H7 (cell line): Measurements from ENCODE around the gene NDUFS2. TPM values are rescaled to one million over a fixed set of nuclear protein-coding genes. Genes with fewer than 3 reads are reported as not detected.

Source experiments
- DNase-seq: peaks from one replicate; pipeline ENCODE4 v3.0.0; 2012
- H3K27me3 ChIP-seq: 2 replicates; pipeline ENCODE4 v1.6.0; 2011; ENCODE audit warnings: mild to moderate bottlenecking, low read length; ENCODE audit not compliant: control insufficient read depth, insufficient read depth
- H3K36me3 ChIP-seq: replicated peaks from 2 replicates; pipeline ENCODE4 v1.5.1; 2011; ENCODE audit warnings: low read length; ENCODE audit not compliant: control insufficient read depth, insufficient read depth
- H3K4me3 ChIP-seq: 2 replicates; pipeline ENCODE4 v1.5.1; 2011; ENCODE audit warnings: low read depth, mild to moderate bottlenecking, control low read depth, low read length, moderate library complexity; ENCODE audit not compliant: insufficient read depth
- total RNA-seq: library from RNA; depleted of rRNA; stranded (reverse); fragments of >200 nt; shearing (Covaris generic); gene quantifications from 2 replicates; pipeline ENCODE4 v1.2.3, GENCODE V29; 2014

NDUFS2 gene
- total RNA-seq, 1 experiment from 2014 or later = 278 TPM

- Histone ChIP-seq H3K4me3 (no peak overlapping the region), H3K27me3 (no peaks in the 10 kb centered on the region), H3K36me3 (peaks cover 12% of the 10 kb centered on the region)
- no peak for DNase-seq
Observed at GRCh38 chr1:161177936-161178244, 24.3 kb upstream of the NDUFS2 start.

GRCh38 chr1:161179698-161180097 lies 22.5 kb upstream of the NDUFS2 start:
- DNase-seq = no peak
- H3K36me3 ChIP-seq = peaks cover 4% of the 10 kb centered on the region
- no peaks in the 10 kb centered on the region for H3K27me3 ChIP-seq
- no peak overlapping the region for H3K4me3 ChIP-seq

GRCh38 chr1:161180639-161181038 lies 21.5 kb upstream of the NDUFS2 start:
- Histone ChIP-seq H3K36me3 (no peaks in the 10 kb centered on the region), H3K4me3 (no peak overlapping the region), H3K27me3 (no peaks in the 10 kb centered on the region)
- peak; percentile 47 for DNase-seq

- Histone ChIP-seq H3K36me3 (no peaks in the 10 kb centered on the region), H3K4me3 (no peak overlapping the region), H3K27me3 (no peaks in the 10 kb centered on the region)
- no peak for DNase-seq
Observed at GRCh38 chr1:161182214-161182613, 20.0 kb upstream of the NDUFS2 start.

GRCh38 chr1:161185282-161185682 lies 16.9 kb upstream of the NDUFS2 start:
- Histone ChIP-seq H3K36me3 (no peaks in the 10 kb centered on the region), H3K27me3 (no peaks in the 10 kb centered on the region), H3K4me3 (no peak overlapping the region)
- peak; percentile 22 for DNase-seq

- H3K36me3 ChIP-seq = no peaks in the 10 kb centered on the region
- no peak for DNase-seq
- no peak overlapping the region for H3K4me3 ChIP-seq
- no peaks in the 10 kb centered on the region for H3K27me3 ChIP-seq
Observed at GRCh38 chr1:161185732-161186311, 16.3 kb upstream of the NDUFS2 start.

- no peaks in the 10 kb centered on the region for H3K27me3 ChIP-seq
- no peak for DNase-seq
- no peak overlapping the region for H3K4me3 ChIP-seq
- H3K36me3 ChIP-seq = peaks cover 9% of the 10 kb centered on the region
Observed at GRCh38 chr1:161187311-161187710, 14.9 kb upstream of the NDUFS2 start.

- peaks cover 13% of the 10 kb centered on the region for H3K36me3 ChIP-seq
- no peak overlapping the region for H3K4me3 ChIP-seq
- DNase-seq = no peak
- no peaks in the 10 kb centered on the region for H3K27me3 ChIP-seq
Observed at GRCh38 chr1:161188381-161188780, 13.8 kb upstream of the NDUFS2 start.

GRCh38 chr1:161189036-161189435 lies 13.1 kb upstream of the NDUFS2 start:
- peak; percentile 6 for DNase-seq

GRCh38 chr1:161190962-161191521 lies 11.1 kb upstream of the NDUFS2 start:
- no peaks in the 10 kb centered on the region for H3K27me3 ChIP-seq
- peaks cover 19% of the 10 kb centered on the region for H3K36me3 ChIP-seq
- H3K4me3 ChIP-seq = no peak overlapping the region
- DNase-seq = peak; percentile 58

More at GRCh38 chr1:161189036-161189435, 13.1 kb upstream of the NDUFS2 start:
- H3K4me3 ChIP-seq = no peak overlapping the region
- H3K27me3 ChIP-seq = no peaks in the 10 kb centered on the region
- peaks cover 13% of the 10 kb centered on the region for H3K36me3 ChIP-seq

GRCh38 chr1:161191971-161192370 lies 10.2 kb upstream of the NDUFS2 start:
- H3K36me3 ChIP-seq = peaks cover 21% of the 10 kb centered on the region

GRCh38 chr1:161192476-161193465 lies 9.4 kb upstream of the NDUFS2 start:
- H3K27me3 ChIP-seq = no peaks in the 10 kb centered on the region
- H3K4me3 ChIP-seq = no peak overlapping the region
- peak; percentile 90 for DNase-seq
- peaks cover 21% of the 10 kb centered on the region for H3K36me3 ChIP-seq

More at GRCh38 chr1:161191971-161192370, 10.2 kb upstream of the NDUFS2 start:
- Histone ChIP-seq H3K27me3 (no peaks in the 10 kb centered on the region), H3K4me3 (no peak overlapping the region)
- DNase-seq = no peak

GRCh38 chr1:161193561-161194235 lies 8.5 kb upstream of the NDUFS2 start:
- no peak for DNase-seq
- no peak overlapping the region for H3K4me3 ChIP-seq
- no peaks in the 10 kb centered on the region for H3K27me3 ChIP-seq
- peaks cover 21% of the 10 kb centered on the region for H3K36me3 ChIP-seq

- H3K27me3 ChIP-seq = no peaks in the 10 kb centered on the region
- H3K4me3 ChIP-seq = no peak overlapping the region
- peaks cover 21% of the 10 kb centered on the region for H3K36me3 ChIP-seq
Observed at GRCh38 chr1:161195171-161195570, 7.0 kb upstream of the NDUFS2 start.

More at GRCh38 chr1:161195171-161195570, 7.0 kb upstream of the NDUFS2 start:
- DNase-seq = no peak
